Measurements from ENCODE around the gene MYL7.

The MYL7 gene

GRCh38 chr7:44149571-44150465 lies 8.7 kb upstream of the MYL7 start:
- DNase-seq: no peak

DNA sequence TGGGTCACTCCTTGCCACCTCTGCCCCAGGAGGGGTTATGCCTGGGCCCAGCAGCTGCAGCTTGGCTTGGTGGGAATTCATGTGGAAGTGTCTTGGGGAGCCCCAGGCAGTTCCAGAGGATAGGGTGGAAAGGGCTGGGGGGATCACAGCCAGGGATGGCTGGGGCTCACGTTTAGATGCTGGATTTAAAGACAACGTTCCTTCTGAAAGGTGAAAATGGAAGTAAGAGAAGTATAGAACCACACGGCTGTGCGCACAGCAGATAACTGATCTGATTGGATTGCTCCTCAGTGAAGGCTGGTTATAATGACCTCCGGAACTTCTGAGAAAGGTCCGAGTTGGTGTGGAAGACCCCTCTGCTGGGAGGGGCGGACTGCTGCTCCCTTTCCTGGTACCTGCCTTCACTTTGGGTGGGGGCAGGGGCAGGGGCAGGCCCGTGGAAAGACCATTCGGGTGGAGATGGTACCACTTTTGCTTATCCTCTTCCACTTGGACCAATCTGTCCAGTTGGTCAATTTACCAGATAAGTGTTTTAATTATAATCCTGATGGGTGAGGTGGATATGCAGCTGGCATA lies 7.9 kb upstream of the MYL7 start:
- DNase-seq: no peak

DNA sequence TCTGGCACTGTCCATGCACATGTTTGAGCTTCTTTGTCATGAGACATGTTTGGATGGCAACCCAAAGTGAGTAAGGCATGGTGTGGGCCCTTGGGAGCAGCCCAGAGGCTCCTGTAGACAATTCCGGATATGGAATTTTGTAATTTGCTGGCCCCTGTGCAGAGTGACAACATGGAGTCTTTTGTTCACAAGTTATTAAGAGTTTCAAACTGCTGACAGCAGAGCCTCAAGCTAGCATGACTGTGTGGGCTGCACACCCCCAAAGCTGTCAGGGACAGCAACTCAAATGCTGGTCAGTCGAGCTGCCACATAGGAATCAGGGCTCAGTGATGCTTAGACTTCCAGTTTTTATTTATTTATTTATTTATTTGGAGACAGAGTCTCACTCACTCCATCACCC lies 7.0 kb upstream of the MYL7 start:
- no peak for DNase-seq

GRCh38 chr7:44147026-44147991 lies 6.2 kb upstream of the MYL7 start:
- no peak for DNase-seq

DNA sequence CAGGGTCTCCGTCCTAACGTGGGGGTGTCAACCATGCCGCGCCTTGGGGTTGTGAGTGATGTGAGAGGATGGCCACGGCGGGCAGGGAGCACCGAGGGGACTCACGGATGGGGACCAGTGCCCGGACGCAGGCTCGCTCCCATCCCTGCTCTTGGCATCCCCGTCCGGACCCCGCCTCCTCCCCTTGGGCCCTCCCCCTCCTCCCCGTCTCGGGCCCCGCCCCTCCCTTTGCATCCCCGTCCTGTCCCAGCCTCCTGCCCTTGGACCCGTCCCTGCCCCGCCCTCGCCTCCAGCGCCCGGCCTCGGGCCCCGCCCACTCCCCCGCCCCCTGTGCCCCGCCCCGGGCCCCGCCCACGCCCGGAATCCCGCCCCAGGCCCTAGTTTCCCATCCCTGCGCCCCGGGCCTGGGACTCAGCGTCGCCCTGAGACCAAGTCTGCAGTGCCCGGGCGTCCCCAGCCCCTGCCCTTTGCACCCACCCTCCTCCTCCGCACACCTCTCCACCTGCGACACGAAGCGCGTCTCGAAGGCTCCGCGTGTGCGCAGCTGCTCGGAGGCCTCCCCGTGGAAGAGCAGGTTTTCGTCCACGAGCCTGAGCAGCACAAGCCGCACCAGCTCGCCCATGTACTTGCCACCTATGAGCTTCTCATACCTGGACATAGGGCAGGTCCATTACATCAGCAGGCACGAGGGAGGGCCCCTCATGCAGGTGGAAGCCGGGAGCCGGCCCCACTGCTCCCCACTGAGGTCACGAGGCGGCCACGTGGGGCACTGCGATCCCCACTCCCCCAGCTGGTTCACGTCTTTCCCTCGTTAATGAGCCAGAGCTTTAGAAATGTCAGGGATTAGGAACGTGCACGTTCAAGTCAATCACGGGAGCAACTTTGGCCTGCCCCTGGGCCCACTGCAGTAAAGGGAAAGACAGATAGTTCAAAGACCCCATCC lies 5.1 kb upstream of the MYL7 start:
- DNase-seq: peak; percentile 50

- DNase-seq: no peak
Observed at GRCh38 chr7:44145479-44145968, 4.4 kb upstream of the MYL7 start.

- DNase-seq: no peak
Observed at GRCh38 chr7:44144968-44145478, 3.9 kb upstream of the MYL7 start.

DNA sequence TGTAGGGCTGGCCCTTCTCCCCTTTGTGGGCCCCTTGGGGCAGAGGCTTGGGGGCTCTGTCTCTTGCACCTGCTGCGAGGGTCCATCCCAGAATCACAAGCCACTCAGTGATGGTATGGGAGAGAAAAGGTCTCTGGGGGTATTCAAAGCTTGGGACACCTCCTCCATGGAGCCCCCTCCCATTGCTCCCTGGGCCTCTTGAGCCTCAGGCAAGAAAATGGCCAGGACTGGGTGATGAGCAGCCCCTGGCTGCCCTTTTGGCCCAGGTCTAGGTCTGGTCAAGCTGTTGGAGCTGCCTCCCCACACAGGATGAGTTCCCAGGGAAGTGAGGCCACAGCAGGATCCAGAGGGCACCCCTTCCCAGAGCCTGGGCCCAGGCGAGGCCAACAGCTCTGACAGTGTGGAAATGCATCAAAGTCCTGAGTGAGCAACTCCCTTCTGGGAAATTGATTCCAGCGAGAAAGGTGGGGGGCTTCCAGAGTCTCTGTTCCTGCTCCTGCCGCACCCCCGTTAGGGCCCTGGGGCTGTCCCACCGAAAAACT lies 3.4 kb upstream of the MYL7 start:
- no peak for DNase-seq

DNA sequence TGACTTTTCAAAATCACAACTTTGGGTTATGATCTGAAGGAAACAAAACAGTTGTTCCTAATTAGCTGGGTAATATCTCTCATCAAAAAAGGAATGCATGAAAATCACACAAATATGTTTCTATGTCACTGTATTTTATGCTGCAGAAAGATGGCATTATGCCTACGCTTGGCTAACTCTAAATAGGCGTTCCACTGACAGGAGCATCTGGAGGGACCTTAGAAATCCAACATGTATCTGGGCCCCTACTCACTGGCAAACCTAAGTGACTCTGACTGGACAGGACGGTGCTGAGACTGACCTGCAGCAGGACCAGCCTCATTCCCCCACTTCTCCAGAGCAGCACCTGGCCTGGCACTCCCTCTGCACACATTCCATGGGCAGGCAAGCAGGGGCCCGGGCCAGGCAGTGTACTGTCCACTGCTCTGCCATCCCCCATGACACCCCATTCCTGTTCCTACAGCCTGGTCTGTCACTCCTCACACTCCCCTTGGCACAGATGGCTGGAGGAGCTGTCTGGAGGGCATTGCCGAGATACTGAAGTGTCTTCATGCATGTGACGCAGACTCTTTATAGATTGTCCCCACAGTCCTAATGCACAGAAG lies 2.6 kb upstream of the MYL7 start:
- DNase-seq: no peak

DNA sequence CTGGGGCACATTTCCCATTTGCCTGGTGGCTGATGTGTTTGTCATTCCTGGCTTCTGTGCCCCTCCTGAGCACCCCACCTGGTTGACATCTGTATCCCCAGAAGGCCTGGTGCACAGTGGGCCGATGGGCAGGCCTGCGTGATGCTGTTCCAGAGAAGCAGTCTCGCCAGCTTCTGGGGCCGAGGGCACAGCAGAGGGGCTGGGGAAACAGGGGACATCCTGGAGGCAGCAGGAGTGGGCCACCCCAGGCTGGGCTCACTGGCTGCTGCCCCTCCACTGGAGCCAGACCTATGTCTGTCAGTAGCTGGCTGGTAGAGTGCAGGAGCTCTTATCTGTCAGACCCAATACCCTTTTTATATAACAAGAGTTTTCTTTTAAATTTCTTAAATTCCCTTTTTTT lies 896 bp upstream of the MYL7 start:
- DNase-seq: no peak

GRCh38 chr7:44140341-44140740 lies 791 bp downstream of the MYL7 start:
- no peak for DNase-seq

GRCh38 chr7:44139311-44140010 lies 1.7 kb downstream of the MYL7 start:
- no peak for DNase-seq

- DNase-seq: no peak
Observed at GRCh38 chr7:44138698-44139097, 2.4 kb downstream of the MYL7 start.

DNA sequence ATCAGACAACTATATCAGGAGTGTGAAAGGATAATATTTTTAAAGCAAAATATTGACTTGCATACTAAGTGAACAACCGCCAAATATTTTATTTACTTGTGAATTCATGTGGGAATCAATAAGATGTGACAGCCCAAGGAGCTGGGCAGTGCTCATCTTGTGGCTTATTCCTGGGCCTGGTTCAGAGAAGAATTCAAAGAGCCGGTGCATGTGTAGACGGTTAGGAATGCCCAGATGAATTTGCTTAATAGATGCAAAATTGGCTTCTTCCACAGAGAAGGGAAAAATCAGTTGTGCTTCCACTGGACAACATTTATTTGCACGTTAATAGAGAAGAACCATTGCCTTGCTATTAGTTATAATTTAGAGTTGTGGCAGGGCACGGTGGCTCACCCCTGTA lies 4.4 kb downstream of the MYL7 start:
- DNase-seq: no peak

GRCh38 chr7:44134943-44135628 lies 6.0 kb downstream of the MYL7 start:
- no peak for DNase-seq

DNA sequence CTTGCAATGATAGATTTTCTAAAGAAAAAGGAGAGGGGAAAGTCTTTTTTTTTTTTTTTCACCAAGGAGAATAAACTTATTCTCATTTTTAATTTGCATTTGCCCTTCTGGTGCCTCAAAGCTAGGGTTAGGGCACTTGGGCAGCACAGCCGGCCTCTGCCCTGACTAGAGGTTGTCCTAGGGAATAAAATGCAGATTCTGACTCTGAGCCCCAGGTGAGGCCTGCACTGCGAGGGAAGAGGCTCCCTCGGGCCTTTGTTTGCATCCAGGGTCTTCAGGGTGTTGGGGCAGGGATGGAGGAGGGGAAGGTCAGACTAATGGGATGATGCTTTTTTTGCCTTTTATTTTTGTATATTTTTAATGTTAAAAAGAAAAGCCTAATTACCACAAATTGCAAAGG lies 7.8 kb downstream of the MYL7 start:
- DNase-seq: no peak

- DNase-seq: no peak
Observed at GRCh38 chr7:44132039-44132438, 9.1 kb downstream of the MYL7 start.

- no peak for DNase-seq
Observed at GRCh38 chr7:44131173-44132029, 9.7 kb downstream of the MYL7 start.
